GM12873 (cell line): Measurements from ENCODE around the gene MCL1.

ENCODE experiments used
- TF ChIP-seq, protein P1 (sequence below): IDR thresholded peaks from 2 replicates; pipeline ENCODE4 v1.5.1; 2012; ENCODE audit warnings: low read depth, mild to moderate bottlenecking, moderate library complexity, low read length, control low read depth; ENCODE audit not compliant: insufficient read depth; ENCODE audit errors: missing control alignments

MCL1 gene

DNA sequence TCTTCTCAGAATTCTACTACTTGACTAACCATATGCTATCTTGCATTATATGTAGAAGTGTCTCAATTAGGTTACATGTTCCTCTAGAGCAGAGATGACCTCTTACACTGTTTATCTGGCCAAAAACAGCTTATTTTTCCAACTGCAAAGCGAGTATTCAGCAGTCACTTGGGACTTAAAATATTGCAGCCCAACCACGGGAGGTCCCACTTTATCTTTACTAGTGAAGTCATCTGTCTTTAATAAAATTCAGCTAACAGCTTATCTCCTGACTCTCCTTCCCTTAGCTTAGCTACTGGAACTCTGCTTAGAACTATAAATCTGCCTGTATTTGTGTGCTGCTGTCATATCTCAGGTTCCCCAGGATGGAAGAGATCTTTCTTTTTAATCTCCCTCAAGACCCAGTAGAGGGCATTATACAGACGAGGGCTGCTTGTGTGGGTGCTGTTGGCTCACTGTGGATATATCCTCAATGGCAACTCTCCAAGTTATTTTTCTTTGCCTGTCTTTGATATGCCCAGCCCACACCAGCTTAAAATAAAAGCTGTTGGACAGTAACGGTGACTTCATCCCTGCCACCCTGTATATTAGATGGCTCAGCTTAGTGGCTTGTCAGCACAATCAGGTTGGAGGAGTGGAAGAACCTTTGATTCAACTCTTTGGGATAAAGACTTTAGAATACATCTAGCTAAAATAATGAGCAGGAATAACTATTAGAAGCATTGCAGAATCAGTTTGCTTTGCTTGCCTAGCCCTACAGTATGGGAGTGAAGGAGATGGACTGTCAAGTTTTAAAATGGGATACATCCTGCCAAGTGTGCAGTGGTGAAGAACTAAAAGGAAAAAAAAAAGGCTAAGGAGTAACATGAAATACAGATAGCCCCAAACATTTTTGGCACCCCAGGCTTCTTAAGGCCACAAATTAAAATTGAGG, 40.4 kb upstream of the MCL1 start:
- TF ChIP-seq, protein P1, sequence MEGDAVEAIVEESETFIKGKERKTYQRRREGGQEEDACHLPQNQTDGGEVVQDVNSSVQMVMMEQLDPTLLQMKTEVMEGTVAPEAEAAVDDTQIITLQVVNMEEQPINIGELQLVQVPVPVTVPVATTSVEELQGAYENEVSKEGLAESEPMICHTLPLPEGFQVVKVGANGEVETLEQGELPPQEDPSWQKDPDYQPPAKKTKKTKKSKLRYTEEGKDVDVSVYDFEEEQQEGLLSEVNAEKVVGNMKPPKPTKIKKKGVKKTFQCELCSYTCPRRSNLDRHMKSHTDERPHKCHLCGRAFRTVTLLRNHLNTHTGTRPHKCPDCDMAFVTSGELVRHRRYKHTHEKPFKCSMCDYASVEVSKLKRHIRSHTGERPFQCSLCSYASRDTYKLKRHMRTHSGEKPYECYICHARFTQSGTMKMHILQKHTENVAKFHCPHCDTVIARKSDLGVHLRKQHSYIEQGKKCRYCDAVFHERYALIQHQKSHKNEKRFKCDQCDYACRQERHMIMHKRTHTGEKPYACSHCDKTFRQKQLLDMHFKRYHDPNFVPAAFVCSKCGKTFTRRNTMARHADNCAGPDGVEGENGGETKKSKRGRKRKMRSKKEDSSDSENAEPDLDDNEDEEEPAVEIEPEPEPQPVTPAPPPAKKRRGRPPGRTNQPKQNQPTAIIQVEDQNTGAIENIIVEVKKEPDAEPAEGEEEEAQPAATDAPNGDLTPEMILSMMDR = no peak

DNA sequence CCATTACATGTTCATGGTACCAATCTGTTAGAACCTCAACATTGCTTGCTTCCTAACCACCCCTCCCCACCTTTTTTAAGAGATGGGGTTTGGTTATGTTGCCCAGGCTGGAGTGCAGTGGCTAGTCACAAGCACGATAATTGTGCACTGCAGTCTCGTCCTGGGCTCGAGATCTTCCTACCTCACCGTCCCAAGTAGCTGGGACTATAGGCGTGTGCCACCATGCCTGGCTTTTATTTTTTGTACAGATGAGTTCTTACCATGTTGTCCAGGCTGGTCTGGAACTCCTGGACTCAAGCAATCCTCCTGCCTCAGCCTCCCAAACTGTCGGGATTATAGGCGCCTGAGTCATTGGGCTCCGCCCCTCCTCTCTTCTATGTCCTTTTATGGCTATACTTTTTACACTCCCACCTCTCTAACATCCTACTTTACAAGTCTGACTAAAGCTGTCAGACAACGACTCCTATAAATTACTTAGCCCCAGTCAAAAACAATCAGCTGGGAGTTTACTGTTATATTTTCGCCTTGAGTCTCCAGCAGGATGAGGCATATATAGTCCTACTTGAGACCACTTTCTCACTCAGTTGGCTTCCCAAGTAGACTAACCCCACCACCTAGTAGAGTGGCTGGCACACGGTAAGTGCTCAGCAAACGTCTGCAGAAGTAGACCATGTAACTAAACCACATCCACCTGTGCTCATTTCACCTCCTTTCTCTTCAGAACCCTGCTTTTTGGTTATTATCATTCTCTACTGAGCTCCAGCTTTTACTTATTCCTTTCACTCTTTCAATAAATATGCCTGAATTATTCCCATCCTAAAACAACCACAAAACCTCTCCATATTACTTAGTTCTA, 36.2 kb upstream of the MCL1 start:
- TF ChIP-seq, protein P1 = no peak

DNA sequence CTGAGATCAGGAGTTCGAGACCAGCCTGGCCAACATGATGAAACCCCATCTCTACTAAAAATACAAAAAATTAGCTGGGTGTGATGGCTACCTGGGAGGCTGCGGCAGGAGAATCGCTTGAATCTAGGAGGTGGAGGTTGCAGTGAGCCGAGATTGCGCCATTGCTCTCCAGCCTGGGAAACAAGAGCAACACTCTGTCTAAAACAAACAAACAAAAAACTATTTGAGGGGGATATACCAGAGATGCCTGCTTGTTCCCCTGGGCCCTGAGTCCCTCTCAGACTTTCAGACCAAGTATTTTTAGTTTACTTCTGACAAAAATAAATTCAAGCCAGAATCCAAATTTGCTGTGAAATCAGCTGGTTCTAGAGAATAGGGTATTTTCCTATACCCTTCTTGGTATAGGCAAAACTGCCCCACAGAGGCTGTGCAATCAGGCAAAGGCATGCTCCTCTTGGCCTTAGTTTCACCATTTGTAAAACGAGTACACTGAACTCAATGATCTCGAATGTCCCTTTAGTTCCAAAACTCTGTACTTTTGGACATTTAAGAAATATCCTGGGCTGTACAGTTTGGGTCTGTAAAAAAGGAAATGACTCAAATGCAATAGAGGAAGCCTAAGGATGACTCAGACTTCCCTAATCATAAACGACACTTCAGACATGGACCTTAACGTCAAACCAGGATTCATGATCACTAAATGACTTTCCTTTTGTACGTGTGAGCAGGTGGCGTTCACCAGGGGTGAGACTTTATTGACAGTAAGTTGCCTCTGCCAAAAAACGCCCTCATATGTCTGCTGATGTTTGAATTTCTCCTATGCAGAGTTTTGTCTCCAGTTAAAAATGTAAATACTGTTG, 33.9 kb upstream of the MCL1 start:
- TF ChIP-seq, protein P1 = no peak

DNA sequence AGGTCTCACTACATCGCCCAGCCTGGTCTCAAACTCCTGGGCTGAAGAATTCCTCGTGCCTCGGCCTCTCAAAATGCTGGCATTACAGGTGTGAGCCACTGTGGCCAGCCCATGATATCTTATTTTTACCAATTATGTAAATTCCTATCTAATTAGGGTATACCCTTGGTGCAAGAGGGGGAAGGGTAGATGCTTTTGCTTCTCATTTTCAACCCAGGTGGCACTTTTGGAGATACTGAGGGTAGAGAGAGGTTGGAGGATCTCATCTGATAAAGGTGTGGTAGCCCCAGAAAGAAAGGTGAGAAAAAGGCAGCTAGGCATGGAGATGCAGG, 32.6 kb upstream of the MCL1 start:
- TF ChIP-seq, protein P1 = no peak

DNA sequence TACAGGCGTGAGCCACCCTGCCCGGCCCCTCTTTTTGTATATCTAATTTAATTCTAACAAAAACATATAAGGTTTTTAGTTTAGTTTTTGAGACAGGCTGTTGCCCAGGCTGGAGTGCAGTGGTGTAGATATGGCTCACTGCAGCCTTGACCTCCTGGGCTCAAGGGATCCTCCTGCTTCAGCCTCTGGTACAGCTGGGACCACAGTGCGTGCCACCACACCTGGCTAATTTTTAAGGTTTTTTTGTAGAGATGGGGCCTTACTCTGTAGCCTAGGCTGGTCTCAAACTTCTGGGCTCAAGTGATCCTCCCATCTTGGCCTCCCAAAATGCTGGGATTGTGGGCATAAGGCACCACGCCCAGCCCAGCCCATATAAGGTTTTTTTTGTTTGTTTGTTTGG, 31.2 kb upstream of the MCL1 start:
- TF ChIP-seq, protein P1 = no peak

DNA sequence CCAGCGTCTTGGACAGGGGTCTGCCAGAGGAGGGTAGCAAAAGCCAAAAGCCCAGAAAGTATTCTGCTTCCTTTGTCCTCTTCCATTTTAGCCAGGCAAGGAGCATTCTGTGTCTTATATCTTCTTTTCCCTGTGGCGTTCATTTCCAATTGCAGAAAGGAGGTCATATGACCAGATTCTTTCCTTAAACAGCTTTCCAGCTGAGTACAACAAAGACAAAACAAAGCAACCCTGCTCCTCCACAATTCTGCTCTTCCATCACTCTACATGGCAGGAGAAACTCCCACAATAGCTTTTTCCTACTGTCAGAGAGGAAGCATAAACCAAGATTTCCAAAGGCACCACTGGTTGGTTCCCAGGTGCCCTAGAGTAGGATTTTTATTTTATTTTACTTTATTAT, 30.3 kb upstream of the MCL1 start:
- TF ChIP-seq, protein P1 = no peak
